Epidermal melanocyte (primary cell): ENCODE data around the gene CDC42BPG.
A peak's percentile ranks its signal among the peaks of the same experiment; 100 is the strongest.
"Not testable (repeated sequence)": the region's sequence is repeated elsewhere in the genome, so short reads cannot be mapped to it uniquely, and the experiment has no call there.

ENCODE experiments used
- DNase-seq: peaks from one replicate; pipeline ENCODE4 v3.0.0; 2011; ENCODE audit warnings: low spot score; ENCODE audit not compliant: insufficient read length

Gene CDC42BPG

DNA sequence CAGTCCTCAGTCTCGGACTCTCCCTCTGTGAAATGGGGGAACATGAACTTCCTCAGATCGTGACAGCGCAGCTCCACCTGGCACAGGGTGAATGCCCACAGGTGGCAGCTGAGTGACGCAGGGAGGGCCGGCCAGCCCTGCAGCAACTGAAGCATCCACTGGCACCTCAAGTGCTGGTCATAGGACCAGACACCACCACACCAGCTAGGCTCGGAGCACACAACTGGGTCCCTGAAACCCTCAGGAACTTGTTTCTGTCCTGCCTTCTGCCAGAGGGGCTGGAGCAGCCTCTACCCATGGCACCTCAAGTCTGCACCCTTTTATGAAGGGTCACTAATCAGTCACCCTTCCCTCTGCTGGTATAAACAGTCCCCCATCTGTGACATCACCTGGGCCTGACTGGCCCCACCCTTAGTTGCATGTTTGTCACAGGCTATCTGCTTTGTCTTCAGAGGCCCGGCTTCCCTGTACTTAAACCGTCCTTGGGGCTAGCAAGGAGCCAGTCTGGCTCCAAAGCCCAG is 7.4 kb upstream of the CDC42BPG start:
- no peak for DNase-seq

DNA sequence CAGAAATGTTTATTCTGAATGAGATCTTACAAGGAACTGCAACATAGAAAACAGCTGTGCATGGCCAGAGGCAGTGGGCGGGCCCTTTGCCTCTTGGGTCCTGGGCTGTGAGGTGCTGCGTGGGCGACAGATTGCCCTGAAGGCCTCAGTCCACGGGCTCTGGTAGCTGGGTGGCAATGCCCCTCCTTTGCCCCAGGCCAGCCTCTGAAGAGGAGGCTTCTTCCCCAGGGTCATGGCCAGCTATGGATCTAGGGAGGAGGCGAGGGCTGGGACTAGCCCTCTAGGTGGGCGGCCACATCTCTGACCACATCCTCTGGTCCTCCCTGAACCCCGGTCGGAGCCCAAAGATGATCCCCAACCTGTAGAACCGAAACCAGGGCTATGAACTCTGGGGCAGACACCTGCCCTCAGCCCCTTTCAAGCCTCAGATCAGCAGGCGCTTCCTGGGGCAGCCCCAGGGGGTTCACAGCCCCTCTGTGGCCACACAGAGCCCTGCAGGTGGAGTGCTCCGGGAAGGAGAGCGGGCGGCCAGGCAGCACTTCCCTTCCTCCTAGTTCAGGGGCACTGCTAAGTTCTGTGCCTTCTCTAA is 6.6 kb upstream of the CDC42BPG start:
- peak; percentile 61 for DNase-seq

DNA sequence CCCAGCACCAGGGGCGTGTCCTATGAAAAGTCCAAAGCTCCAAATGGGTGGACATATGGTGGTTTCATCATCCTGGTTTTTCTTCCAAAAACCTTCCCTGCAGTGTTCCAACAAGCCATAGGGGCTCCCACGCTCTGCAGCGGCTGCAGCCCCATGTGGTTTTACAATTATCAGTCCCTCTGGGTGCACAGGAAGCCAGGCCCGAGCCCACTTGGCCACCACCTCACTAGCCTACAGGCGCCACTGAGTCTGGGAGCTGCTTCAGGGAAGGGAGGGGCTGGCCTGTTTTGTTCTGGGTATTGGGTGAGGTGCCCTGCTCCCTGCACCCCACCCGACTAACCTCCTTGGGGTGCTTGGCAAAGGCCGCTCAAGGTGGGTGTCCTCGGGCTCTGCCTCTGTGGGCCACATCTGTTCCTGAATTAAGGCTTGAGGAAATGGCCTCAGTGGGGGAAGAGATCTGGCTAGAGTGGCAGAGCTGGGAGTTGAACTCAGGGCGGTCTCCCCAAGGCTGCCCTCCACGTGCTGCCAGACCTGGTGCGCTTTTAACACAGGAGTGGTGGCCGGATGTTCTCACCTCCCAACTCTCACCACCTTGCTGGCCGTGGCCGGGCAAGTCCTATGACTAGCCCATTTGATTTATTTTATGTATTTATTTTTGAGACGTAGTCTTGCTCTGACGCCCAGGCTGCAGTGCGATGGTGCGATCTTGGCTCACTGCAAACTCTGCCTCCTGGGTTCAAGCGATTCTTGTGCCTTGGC is 5.3 kb upstream of the CDC42BPG start:
- no peak for DNase-seq

DNA sequence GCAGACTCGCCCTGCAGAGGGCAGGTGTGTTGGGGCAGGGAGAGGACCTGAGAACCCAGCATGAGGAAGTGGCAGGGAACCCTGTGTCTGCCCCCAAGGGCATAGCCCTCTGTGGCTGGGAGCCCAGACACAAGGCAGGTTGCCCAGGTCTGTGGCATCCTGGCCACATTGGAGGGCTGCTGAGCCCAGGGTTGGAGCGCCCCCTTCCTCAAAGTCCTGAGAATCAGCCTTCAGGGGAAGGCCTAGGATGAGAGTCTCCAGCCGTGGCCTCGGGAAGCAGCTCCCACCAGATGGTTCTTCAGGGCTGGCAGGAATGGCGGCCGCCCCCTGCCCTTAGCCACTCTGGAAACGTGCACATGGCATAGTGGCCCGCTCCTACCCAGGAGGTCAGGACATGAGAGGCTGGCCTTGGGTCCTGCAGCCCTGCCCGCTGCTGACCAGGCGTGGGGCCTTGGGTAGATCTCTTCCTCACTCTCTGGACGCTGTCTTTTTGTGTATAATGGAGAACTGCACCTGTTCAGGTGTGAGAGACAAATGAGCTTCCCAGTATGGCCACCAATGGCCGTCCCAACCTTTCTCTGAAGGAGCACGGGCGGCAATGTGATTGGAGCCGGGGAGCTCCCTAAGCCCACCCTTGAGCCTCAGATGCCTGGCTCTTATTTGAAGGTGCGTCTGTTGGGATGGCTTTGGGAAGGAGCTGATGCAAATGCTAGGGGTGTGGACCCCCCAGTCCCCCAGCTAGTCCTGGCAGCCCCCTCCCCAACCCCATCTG is 4.6 kb upstream of the CDC42BPG start:
- no peak for DNase-seq

DNA sequence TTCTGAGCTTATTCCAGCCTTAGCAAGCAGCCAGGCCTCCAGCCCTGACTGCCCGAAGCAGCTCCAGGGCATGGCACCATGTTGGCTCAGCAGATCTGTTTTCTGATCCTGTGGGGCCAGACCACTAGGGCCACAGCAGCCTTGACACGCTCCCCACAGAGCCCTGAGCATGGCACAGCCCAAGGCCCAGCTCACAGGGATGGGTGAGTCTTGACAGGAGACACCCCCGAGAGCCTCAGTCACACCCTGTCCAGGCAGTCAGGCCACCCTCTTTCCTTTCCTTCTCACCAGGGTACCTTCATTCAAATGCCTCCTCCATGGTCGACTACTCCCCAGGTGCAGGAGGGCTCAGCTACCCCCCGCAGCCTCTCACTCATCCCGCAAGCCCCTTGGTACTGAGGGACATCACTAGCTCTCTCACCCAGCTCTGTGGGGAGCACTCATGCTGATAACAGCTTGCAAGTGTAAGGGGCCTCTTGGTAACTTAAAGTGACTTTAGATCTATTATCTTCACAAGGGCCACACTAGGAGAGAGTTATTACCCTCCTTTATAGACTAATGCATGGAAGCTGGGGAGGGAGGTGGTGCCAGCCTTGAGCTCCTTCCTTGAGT is 3.9 kb upstream of the CDC42BPG start:
- DNase-seq, result no peak

DNA sequence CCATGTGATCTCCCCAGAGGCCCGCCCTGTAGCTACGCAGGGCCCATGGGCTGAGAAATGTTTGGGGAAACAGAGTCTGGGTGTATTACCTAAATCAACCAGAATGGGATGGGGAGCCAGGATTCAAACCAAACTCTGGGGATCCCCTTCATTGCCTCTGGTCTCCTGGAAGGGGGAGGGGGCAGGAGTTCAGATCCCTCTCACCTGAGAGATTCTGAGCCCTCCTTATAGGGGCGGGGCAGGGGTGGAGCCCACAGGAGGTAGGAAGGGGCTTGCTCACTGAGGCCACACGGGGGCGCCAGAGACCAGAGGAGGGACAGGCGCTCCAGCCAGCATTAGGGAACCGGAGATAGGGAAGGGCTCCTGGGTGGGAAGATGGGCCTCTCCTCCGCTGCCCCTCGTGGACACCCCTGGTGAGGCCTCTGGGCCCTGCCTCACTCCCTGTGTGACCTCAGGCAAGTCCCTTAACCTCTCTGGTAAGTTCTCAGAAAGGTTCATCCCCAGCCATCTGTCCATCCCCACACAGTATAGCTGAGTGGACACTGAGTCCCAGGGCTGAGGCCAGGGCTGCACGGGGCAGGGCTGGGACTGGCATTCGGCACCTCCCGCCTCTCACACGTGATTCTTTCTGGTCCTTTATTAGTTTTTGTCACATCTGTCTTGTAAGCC is 2.7 kb upstream of the CDC42BPG start:
- peak; percentile 100 for DNase-seq

DNA sequence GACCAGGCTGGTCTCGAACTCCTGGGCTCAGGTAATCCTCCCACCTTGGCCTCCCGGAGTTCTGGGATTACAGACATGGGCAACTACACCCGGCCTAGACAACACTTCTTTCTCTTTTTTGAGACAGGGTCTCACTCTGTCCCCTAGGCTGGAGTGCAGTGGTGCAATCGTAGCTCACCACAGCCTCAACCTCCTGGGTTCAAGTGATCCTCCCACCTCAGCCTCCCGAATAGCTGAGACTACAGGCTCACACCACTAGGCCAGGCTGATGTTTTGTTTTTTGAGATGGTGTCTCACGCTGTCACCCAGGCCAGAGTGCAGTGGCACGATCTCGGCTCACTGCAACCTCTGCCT is 1.3 kb upstream of the CDC42BPG start:
- not testable (repeated sequence) for DNase-seq

DNA sequence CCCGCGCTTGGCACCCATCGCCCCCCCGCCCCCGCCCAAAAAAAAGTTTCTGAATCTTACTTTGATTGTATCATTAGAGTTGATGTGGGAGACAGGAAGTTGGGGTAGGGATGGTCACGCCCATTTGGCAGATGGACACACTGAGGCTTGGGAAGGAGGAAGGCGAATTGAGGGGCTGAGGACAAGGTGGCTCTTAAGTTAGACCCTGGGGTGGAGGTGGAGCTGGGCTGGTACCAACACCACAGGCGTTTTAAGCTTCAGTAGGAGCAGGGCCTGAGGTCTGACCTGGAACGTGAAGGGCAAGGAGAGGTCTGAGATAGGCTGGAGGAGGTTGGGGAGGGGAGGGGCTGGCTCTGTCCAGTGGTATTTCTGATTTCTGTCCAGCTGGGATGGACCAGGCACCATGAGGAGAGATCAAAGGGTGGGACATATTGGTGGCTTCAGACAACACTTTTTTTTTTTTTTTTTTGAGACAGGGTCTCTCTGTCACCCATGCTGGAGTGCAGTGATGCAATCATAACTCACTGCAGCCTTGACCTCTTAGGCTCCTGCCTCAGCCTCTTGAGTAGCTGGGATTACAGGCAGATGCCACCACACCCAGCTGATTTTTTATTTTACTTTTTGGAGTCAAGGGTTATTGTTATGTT is 799 bp upstream of the CDC42BPG start:
- DNase-seq, result no peak

DNA sequence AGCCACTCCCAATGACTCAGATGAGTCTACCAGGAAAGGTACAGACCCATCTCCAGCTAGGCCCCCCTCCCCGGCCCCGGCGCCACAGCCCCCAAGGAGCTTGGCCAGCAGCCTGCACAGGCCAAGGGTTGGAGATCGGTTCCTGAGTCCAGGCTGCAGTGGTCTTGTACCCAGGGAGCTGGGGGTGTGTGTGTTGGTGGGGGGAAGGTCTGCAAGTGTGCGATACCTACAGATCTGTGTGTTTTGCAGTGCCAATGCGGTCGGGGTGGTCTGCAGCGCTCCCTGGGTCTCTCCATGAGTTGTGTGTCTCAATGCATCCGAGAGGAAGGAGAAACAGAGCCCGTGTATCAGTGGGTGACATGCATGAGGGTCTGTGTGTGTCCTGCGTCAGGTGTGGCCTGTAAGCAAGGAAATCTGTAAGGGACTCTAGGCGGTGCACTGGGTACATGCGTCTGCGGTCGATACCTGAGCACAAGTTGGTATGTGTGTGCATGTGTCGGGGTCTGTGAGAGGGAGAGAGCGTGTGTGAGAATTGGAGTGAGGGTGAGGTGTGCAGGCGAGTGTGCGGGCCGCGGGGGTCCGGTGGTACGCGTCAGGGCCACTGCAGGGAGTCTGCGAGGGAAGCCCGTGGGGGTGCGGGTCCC is 645 bp downstream of the CDC42BPG start:
- DNase-seq, result no peak

DNA sequence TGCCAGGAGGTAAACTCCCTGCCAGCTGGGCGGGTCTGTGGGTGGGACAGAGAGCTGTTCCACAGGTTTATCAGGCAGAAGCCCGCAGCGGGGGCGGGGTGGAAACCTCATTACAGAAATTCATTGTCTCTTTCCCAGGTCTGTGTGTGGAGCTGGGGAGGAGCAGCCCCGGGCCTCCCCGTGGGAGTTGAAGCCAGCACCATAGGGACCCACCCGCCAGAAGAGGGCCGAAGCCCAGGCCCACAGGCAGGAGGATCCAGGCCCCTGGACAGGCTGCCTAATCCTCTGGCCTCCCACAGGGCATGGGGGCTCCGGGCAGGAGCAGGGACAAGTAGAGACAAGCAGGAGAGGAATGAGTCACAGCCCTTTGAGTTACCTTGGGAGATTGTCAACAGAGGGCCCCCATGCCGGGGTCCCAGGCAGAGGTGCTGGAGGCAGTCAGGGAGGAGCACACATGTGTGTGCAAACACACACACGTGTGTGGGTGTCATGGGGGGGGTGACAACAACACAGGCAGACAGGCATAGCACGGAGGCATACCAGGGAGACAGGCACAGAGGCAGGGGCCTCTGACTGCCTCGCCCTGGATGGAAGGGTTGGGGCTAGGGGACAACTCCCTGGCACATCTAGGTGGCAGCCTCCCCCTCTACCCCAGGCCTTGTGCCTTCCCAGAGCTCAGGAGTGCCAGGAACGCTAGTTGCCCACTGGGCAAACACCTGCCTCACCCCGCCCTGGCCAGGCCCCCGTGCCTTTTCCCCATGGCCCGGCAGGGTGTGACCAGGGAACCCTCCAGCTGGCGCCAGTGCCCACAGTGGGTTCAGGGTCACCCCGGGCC is 1.4 kb downstream of the CDC42BPG start:
- DNase-seq, result no peak

DNA sequence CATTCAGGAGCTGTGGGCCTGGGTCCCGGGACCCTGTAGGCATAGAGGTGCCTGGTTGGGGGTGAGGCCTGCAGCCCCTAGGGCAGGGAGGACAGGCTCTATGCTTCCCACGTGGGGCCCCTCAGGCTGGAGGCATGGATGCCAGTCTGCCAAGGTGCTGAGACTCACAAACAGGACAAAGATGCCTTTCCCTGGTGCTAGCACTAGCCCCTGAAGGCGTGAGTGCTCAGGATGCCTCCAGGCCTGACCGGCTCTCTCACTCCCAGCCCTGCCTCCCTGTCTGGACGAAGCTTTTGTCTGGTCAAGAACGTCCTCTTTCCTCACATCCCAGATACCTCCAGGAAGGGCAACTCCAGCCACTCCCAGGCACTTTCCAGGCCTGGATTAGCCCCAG is 2.1 kb downstream of the CDC42BPG start:
- no peak for DNase-seq

DNA sequence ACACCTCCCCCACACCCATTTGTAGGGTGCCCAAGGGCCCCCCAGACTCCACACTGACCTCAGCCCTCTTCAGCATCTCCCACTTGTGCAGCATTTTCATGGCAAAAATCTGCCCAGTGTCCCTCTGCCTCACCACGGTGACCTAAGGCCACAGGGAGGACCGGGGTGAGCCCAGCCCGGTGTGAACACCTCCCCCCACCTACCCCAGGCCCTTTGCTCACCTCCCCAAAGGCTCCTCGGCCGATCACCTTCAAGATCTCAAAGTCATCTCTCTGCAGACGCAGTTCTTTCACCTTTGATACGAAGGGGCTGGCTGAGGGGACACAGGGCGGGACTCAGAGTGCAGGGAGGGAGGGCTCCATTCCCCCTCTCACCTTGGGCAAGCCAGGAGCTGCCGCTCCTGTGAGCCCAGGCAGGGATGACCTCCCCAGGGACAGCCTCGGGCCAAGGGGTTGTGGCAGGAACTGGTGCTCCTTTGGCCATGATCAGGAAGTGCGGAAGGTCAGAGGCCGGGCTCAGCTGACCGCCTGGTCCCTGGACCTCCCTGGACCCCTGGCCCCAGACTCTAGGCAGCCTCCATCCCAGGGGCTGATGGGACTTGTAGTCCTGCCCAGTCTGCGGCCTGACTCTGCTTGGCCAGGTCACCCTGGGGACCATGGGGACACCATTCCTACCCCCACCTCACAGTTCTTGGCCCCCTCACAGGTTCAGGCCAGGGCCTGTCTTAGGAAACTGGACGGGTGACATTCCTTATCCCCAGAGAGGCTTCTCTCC is 2.7 kb downstream of the CDC42BPG start:
- DNase-seq, result no peak

DNA sequence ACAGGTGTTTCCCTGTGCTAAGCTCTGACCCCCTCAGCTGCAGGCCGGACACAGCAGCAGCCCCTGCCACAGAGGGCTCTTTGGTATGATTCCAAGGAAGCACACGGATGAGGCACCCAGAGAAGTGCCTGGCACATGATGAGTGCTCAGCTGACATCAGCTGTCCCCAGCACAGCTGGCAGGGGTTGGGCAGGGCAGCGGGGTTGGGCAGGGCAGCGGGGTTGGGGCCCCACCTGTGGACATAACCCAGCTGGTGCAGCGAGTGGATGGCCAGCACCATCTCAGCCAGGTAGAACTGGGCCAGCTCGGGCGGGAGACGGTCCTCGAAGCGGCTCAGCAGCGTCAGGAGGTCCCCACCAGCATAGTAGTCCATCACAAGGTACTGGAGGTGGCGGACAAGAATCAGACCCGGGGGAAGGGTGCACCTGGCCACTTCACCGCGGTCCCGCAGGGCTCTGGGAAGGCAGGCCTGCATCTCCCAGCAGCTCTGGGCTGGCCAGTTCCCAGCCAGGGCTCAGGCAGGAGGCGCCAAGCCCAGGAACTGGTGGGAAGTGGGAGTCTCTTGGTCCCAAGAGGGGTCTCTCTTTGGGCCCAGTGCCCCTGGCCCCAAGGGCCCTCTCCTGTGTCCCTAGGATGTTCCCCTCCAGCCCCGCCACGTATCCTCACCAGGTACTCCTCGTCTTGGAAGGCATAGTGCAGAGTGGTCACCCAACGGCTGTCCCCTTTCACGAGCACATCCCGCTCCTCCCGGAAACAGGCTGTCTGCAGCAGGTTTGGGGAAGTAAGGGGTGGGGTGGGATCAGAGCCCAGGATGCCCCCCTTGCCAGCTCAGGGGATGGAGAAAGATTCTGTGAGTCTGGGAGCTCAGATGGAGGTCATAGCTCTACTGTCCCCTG is 4.3 kb downstream of the CDC42BPG start:
- no peak for DNase-seq

DNA sequence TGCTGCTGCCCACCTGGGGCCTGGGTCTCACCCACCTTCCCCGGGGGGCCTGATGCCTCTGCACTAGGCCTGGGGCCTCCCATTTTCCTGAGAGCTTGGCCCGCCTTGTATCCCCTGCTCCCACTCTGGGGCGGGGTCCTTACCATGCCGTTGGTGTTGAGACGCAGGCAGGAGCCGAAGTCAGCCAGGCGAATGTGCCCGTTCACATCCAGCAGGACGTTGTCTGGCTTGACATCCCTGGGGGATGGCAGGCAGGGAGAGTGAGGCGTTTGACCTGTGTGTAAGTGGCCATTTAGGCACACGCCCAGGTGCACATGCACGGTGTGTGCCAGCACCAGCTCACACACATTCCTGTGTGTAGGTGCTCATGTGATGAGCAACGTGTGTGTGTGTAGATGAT is 5.1 kb downstream of the CDC42BPG start:
- no peak for DNase-seq

DNA sequence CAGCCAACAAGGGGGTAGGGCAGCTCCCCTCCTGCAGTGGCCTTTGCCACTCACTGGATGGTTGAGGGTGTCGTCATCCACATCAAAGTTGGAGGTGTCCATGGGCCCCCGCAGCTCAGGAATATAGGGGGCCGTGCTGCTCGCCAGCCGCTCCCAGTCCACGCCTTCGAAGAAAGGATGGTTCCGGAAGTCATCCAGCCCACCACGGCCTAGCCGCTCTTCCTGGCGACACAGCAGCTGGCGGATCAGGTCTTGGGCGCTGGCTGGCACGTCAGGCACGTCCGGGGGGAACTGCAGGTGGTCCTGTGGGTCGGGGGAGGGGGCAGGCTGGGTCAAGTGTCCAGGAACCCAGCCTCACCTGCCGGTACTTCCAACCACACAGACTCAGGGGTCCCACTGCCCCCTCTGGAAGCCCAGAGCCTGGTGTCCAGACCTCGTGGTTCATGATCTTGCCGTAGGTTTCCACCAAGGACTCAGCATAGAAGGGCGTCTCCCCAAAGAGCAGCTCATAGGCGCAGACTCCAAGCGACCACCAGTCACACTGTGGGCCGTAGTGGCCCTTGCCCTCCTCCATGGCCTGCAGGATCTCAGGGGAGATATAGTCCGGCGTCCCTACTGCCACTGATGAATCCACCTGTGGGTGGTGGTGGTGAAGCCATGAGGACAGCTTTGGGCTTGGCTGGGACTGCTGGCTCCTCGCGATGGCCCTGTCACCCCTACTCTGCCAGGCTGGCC is 5.7 kb downstream of the CDC42BPG start:
- no peak for DNase-seq

DNA sequence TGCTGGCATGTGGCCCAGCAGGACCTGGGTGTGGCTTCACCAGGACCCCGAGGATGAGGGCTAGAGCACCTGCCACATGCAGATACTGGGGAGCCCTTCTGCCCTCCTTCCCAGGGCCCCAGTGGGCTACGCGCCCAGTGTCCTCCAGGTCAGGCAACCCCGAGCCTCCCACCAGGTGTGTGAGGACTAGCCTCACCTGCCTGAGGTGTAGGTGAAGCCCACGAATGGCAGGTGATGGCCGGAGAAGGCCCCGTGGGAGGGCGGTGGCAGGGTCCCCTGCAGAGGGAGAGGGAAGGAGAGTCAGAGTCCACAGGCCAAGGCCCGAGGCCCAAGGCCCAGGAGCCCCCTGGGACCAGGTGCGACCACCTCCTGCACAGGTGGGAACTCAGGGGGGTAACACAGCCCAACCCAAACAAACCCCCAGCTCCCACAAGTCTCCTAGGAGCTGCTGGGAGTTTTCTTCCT is 6.5 kb downstream of the CDC42BPG start:
- no peak for DNase-seq
